Colonic mucosa (tissue), 4 donors: ENCODE data around the gene TYRP1. TPM values are rescaled to one million over a fixed set of nuclear protein-coding genes. Genes with fewer than 3 reads are reported as not detected.

Experiments
- DNase-seq: peaks from one replicate; pipeline ENCODE4 v3.0.0-alpha.2; 2020
- H3K27ac ChIP-seq: fragments of 200-600 bp; one replicate; pipeline ENCODE4 v1.8.0; 2021
- H3K27me3 ChIP-seq: fragments of 200-600 bp; one replicate; pipeline ENCODE4 v1.8.0; 2021
- H3K36me3 ChIP-seq: fragments of 200-600 bp; one replicate; pipeline ENCODE4 v1.8.0; 2021
- H3K4me1 ChIP-seq: fragments of 200-600 bp; one replicate; pipeline ENCODE4 v1.8.0; 2021; ENCODE audit warnings: mild to moderate bottlenecking
- H3K4me3 ChIP-seq: fragments of 200-600 bp; one replicate; pipeline ENCODE4 v1.8.0; 2021
- H3K9ac ChIP-seq, 2 donors: one replicate each; pipeline ENCODE4 v1.7.0; 2013; ENCODE audit warnings: control low read depth in 2 of 2, low read depth in 2 of 2, low read length in 2 of 2
- H3K9me3 ChIP-seq: fragments of 200-600 bp; one replicate; pipeline ENCODE4 v1.8.0; 2021
- CTCF ChIP-seq: fragments of 200-600 bp; IDR thresholded peaks from one replicate; pipeline ENCODE4 v1.8.0; 2022; ENCODE audit warnings: antibody characterized with exemption, mild to moderate bottlenecking
- intact Hi-C: fragments of 100-400 bp; cut with DNase I; formaldehyde crosslinking; loops from one replicate; pipeline ENCODE4 v1.14.1; 2022
- total RNA-seq, 2 donors: library from RNA; stranded (reverse); fragmentation: NEBNext Ultra II Directional in 1 of 2; extraction: Animal tissue kit (Norgen Biotek cat#: 25700) in 1 of 2; gene quantifications; one replicate each; pipeline ENCODE4 v1.2.1, GENCODE V29; 2021
- donor health status: healthy.
- donor health status: DM: no; HTN: no; CAD: no.
- donor health status: DM: no; HTN: no; CAD: no.

Gene TYRP1
- total RNA-seq, 2 donors from 2014 or later, result 0.30 to 1.4 TPM

- no peak for DNase-seq
- Histone ChIP-seq H3K4me3 (no peak overlapping the region), H3K36me3 (no peaks in the 10 kb centered on the region), H3K27ac (no peak overlapping the region), H3K9me3 (no peaks in the 10 kb centered on the region), H3K4me1 (no peaks in the 10 kb centered on the region), H3K27me3 (no peaks in the 10 kb centered on the region), H3K9ac (no peak overlapping the region)
- no peak for TF ChIP-seq CTCF
- intact Hi-C loops, result no loop called here
Observed at GRCh38 chr9:12759761-12760160, 66.6 kb downstream of the TYRP1 start.

Other genes with a start within 250 kb of the TYRP1 start
- 10 to 100 TPM; 19.3 to 42.5 TPM for gene LURAP1L, start 81.6 kb downstream of the TYRP1 start, total RNA-seq